Loucy (cell line): ENCODE measurements around the gene FHOD1.

Experiments
- H2AFZ ChIP-seq: fragments of 200-600 bp; sonication (generic); 2 replicates; pipeline ENCODE4 v1.6.0; 2016; ENCODE audit warnings: antibody characterized with exemption, mild to moderate bottlenecking, low read length, moderate library complexity
- H3F3A ChIP-seq: fragments of 200-600 bp; 2 replicates; pipeline ENCODE4 v1.6.0; 2016; ENCODE audit warnings: antibody characterized with exemption, low read depth, mild to moderate bottlenecking
- H3K27me3 ChIP-seq: fragments of 200-600 bp; sonication (generic); 2 replicates; pipeline ENCODE4 v1.6.1; 2014; ENCODE audit warnings: low read length, mild to moderate bottlenecking; ENCODE audit not compliant: insufficient read depth, poor library complexity, severe bottlenecking
- H3K36me3 ChIP-seq: fragments of 200-600 bp; sonication (generic); 2 replicates; pipeline ENCODE4 v1.6.1; 2016; ENCODE audit warnings: low read length; ENCODE audit not compliant: insufficient read depth
- H3K4me1 ChIP-seq: fragments of 200-600 bp; sonication (generic); 2 replicates; pipeline ENCODE4 v1.5.1; 2014; ENCODE audit warnings: low read length, mild to moderate bottlenecking; ENCODE audit not compliant: insufficient read depth, poor library complexity, severe bottlenecking
- H3K4me2 ChIP-seq: fragments of 200-600 bp; sonication (generic); 2 replicates; pipeline ENCODE4 v1.6.0; 2014; ENCODE audit warnings: antibody characterized with exemption, low read length, low read depth, mild to moderate bottlenecking; ENCODE audit not compliant: poor library complexity, severe bottlenecking
- H3K4me3 ChIP-seq: fragments of 200-600 bp; sonication (generic); 2 replicates; pipeline ENCODE4 v1.5.1; 2014; ENCODE audit warnings: low read length, mild to moderate bottlenecking, mixed read lengths; ENCODE audit not compliant: poor library complexity, severe bottlenecking
- H3K79me2 ChIP-seq: fragments of 200-600 bp; sonication (generic); 2 replicates; pipeline ENCODE4 v1.6.1; 2014; ENCODE audit warnings: low read length; ENCODE audit not compliant: insufficient read depth
- H3K9ac ChIP-seq: fragments of 200-600 bp; sonication (generic); 2 replicates; pipeline ENCODE4 v1.6.0; 2014; ENCODE audit warnings: mild to moderate bottlenecking, low read depth, low read length, moderate library complexity; ENCODE audit not compliant: poor library complexity, severe bottlenecking
- H3K9me2 ChIP-seq: fragments of 200-600 bp; sonication (generic); replicated peaks from 2 replicates; pipeline ENCODE4 v1.6.1; 2016; ENCODE audit warnings: low read depth, low read length, mixed read lengths
- H3K9me3 ChIP-seq: fragments of 200-600 bp; sonication (generic); 2 replicates; pipeline ENCODE4 v1.6.1; 2014; ENCODE audit warnings: mild to moderate bottlenecking, antibody characterized with exemption, low read length, low read depth; ENCODE audit not compliant: insufficient read depth
- H4K20me1 ChIP-seq: fragments of 200-600 bp; sonication (generic); 2 replicates; pipeline ENCODE4 v1.6.0; 2014; ENCODE audit warnings: antibody characterized with exemption, low read length, mild to moderate bottlenecking; ENCODE audit not compliant: insufficient read depth, poor library complexity, severe bottlenecking
- EZH2phosphoT487 ChIP-seq: fragments of 200-600 bp; IDR thresholded peaks from 2 replicates; pipeline ENCODE4 v1.6.1; 2018; ENCODE audit warnings: antibody characterized with exemption, mild to moderate bottlenecking, moderate library complexity, borderline replicate concordance
- TF ChIP-seq, protein P1 (sequence below): fragments of 200-600 bp; sonication (generic); conservative IDR thresholded peaks from 2 replicates; pipeline ENCODE4 v1.5.1; 2014; ENCODE audit warnings: mild to moderate bottlenecking, antibody characterized with exemption, low read length

The FHOD1 gene

DNA sequence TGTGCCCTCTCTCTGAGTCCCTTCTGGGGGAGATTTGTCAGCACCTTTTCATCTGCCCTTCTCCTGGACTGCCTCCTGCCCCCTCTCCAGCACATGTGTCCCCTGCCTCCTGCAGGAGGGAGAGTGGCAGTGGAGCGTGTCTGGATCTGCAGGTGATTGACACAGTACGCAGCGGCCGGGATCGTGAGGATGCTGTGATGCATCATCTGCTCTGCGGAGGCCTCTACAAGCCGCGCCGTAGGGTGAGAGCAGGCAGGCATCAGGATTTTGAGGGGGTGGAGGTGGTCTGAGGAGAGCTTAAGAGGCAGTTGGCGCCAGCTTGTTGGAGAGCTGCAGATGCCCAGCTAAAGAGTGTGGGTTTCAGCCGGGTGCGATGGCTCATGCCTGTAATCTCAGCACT lies 12.4 kb upstream of the FHOD1 start:
- no peaks in the 10 kb centered on the region for H3K9me2 ChIP-seq
- no peak overlapping the region for H3K4me2 ChIP-seq
- no peaks in the 10 kb centered on the region for H3K27me3 ChIP-seq
- no peak overlapping the region for H3K9ac ChIP-seq
- H4K20me1 ChIP-seq, result no peaks in the 10 kb centered on the region
- H3F3A ChIP-seq, result no peaks in the 10 kb centered on the region
- no peaks in the 10 kb centered on the region for H3K79me2 ChIP-seq
- H3K9me3 ChIP-seq, result no peaks in the 10 kb centered on the region
- no peaks in the 10 kb centered on the region for H3K4me1 ChIP-seq
- no peak overlapping the region for H3K4me3 ChIP-seq
- no peak overlapping the region for H2AFZ ChIP-seq
- TF ChIP-seq EZH2phosphoT487, result no peak
- TF ChIP-seq, protein P1, sequence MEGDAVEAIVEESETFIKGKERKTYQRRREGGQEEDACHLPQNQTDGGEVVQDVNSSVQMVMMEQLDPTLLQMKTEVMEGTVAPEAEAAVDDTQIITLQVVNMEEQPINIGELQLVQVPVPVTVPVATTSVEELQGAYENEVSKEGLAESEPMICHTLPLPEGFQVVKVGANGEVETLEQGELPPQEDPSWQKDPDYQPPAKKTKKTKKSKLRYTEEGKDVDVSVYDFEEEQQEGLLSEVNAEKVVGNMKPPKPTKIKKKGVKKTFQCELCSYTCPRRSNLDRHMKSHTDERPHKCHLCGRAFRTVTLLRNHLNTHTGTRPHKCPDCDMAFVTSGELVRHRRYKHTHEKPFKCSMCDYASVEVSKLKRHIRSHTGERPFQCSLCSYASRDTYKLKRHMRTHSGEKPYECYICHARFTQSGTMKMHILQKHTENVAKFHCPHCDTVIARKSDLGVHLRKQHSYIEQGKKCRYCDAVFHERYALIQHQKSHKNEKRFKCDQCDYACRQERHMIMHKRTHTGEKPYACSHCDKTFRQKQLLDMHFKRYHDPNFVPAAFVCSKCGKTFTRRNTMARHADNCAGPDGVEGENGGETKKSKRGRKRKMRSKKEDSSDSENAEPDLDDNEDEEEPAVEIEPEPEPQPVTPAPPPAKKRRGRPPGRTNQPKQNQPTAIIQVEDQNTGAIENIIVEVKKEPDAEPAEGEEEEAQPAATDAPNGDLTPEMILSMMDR, result no peak
- no peaks in the 10 kb centered on the region for H3K36me3 ChIP-seq

- TF ChIP-seq, protein P1, result no peak
- TF ChIP-seq EZH2phosphoT487, result no peak
- Histone ChIP-seq H2AFZ (no peak overlapping the region), H3K9ac (no peak overlapping the region), H3K4me3 (no peak overlapping the region), H3K27me3 (no peaks in the 10 kb centered on the region), H4K20me1 (no peaks in the 10 kb centered on the region), H3K9me2 (no peaks in the 10 kb centered on the region), H3K4me2 (no peak overlapping the region), H3K9me3 (no peaks in the 10 kb centered on the region), H3K79me2 (no peaks in the 10 kb centered on the region), H3K36me3 (no peaks in the 10 kb centered on the region), H3K4me1 (no peaks in the 10 kb centered on the region), H3F3A (no peaks in the 10 kb centered on the region)
These were observed 11.0 kb upstream of the FHOD1 start for GRCh38 chr16:67258161-67258835.

DNA sequence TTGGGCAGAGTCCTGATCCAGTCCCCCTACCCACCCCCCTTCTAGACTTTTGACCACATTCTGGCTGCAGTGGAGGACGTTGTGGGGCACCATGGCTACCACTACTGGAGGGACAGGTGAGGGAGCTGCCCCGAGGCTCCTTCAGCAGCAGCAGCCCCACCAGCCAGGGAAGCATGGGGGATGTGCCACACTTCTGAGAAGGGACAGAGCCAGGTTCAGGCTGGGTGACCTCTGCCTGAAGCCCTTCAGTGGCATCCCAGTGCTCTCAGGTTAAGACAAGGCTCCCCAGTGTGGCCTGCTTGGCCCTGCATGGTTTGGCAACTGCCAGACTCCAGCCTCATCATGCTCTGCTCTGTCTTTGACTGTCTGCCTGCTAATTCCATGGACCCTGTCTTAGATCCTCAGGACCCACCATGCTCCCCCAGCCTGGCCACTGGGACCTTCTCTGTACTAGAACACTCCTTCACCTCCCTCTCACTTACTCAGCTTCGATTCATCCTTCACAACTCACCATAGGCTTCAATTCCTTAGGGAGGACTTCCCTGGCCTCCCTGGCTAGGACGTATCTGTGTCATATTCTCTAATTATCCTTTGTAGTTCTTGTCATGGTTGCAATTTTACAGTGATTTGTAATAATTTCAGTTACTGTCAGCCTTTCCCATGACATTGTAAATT lies 10.3 kb upstream of the FHOD1 start:
- Histone ChIP-seq H4K20me1 (no peaks in the 10 kb centered on the region), H2AFZ (no peak overlapping the region), H3F3A (no peaks in the 10 kb centered on the region), H3K27me3 (no peaks in the 10 kb centered on the region), H3K4me2 (no peak overlapping the region), H3K4me3 (no peak overlapping the region), H3K9ac (no peak overlapping the region), H3K36me3 (no peaks in the 10 kb centered on the region), H3K9me3 (no peaks in the 10 kb centered on the region), H3K9me2 (no peaks in the 10 kb centered on the region), H3K4me1 (no peaks in the 10 kb centered on the region), H3K79me2 (no peaks in the 10 kb centered on the region)
- TF ChIP-seq, protein P1, result no peak
- no peak for TF ChIP-seq EZH2phosphoT487
